Naive thymus-derived CD8-positive, alpha-beta T cell (primary cell): Measurements from ENCODE around the gene IRAK1. TPM values are rescaled to one million over a fixed set of nuclear protein-coding genes. Genes with fewer than 3 reads are reported as not detected.

Experiments used
- ATAC-seq, 2 donors: fragments of 150-1000 bp; cut with Tn5 transposase in 1 of 2; sonication (Bioruptor Pico), chemical (Tn5 transposase) in 1 of 2; 1 replicate in 1 of 2; 2 replicates in 1 of 2; pipeline ENCODE4 v1.10.0; 2021; ENCODE audit warnings: mild to moderate bottlenecking in 2 of 2, moderate library complexity in 2 of 2
- POLR2A ChIA-PET: fragments of 350-600 bp; sonication (Branson Sonifier 250); formaldehyde crosslinking; loops from one replicate; lab custom pipeline; 2021; ENCODE audit warnings: antibody characterized with exemption; lab: Charles Lee
- DNase-seq, 10 donors: peaks; one replicate each; pipeline versions ENCODE4 v3.0.0 to v3.0.0-alpha.2; 2020 to 2022
- H3K27ac Mint-ChIP-seq, 10 donors: one replicate each; pipeline ENCODE4 v1.8.0; 2020 to 2022; ENCODE audit warnings: mild to moderate bottlenecking in 10 of 10, mixed read lengths in 10 of 10, moderate library complexity in 4 of 10, inconsistent platforms in 1 of 10
- H3K27me3 Mint-ChIP-seq, 5 donors: one replicate each; pipeline ENCODE4 v1.8.0; 2021 to 2022; ENCODE audit warnings: mixed read lengths in 5 of 5
- H3K36me3 Mint-ChIP-seq, 3 donors: one replicate each; pipeline ENCODE4 v1.8.0; 2020 to 2022; ENCODE audit warnings: mixed read lengths in 3 of 3, mild to moderate bottlenecking in 2 of 3, inconsistent platforms in 1 of 3
- H3K4me1 Mint-ChIP-seq, 4 donors: one replicate each; pipeline ENCODE4 v1.8.0; 2021 to 2022; ENCODE audit warnings: mixed read lengths in 4 of 4
- H3K4me3 Mint-ChIP-seq, 10 donors: one replicate each; pipeline ENCODE4 v1.8.0; 2020 to 2022; ENCODE audit warnings: mild to moderate bottlenecking in 10 of 10, mixed read lengths in 10 of 10, moderate library complexity in 6 of 10, inconsistent platforms in 1 of 10
- H3K9me3 Mint-ChIP-seq, 9 donors: one replicate each; pipeline ENCODE4 v1.8.0; 2020 to 2022; ENCODE audit warnings: mixed read lengths in 9 of 9, mild to moderate bottlenecking in 3 of 9, inconsistent platforms in 1 of 9, moderate library complexity in 1 of 9
- polyA plus RNA-seq, 3 donors: library from polyadenylated mRNA; unstranded; fragments of 300-500 nt; fragmentation: Illumina TruSeq; gene quantifications; one replicate each; pipeline ENCODE4 v1.2.3, GENCODE V29; 2021
- total RNA-seq, 8 experiments: library from RNA in 2 of 8; stranded (reverse) in 2 of 8; gene quantifications; one replicate each; pipeline ENCODE4 v1.2.3 and lab custom pipeline; 2021 to 2026

Gene IRAK1
- total RNA-seq = 10 to 100 TPM; 68.8 to 76.6 TPM
- 10 to 100 TPM; 23.9 to 44.7 (median 27.8) TPM for polyA plus RNA-seq
- 46.3 to 275 (median 88.4) reads per million in 6 experiments for total RNA-seq (lab: John Stamatoyannopoulos, UW)

- peaks cover 0 to 11% (median 0%) of the 10 kb centered on the region in 3 donors for H3K36me3 Mint-ChIP-seq
- H3K27ac Mint-ChIP-seq = peak within 1 kb of the TSS; percentile 87 to 95 (median 94)
- DNase-seq (peak in 8 of 10 donors; percentile 15 to 53 (median 47)), ATAC-seq (peak; percentile 77 to 80)
- H3K27me3 Mint-ChIP-seq = no peaks in the 10 kb centered on the region
- peaks cover 10 to 35% (median 22%) of the 10 kb centered on the region in 4 donors for H3K4me1 Mint-ChIP-seq
- H3K4me3 Mint-ChIP-seq = peak within 1 kb of the TSS; percentile 79 to 91 (median 86)
- POLR2A ChIA-PET = interaction anchor here (0.8 to 3.5 kb wide), 14 partner anchors 10 to 307 kb away, joined by 3 to 34 read pairs (median 4); partner anchors contain the start of genes HCFC1, MECP2 and TMEM187
- H3K9me3 Mint-ChIP-seq = no peaks in the 10 kb centered on the region
Measured at GRCh38 chrX:154019633-154020528, at the start of gene IRAK1. IRAK1 (minus strand) TSS chrX:154019902; CDS start chrX:154019812, 90 bp downstream.

DNA sequence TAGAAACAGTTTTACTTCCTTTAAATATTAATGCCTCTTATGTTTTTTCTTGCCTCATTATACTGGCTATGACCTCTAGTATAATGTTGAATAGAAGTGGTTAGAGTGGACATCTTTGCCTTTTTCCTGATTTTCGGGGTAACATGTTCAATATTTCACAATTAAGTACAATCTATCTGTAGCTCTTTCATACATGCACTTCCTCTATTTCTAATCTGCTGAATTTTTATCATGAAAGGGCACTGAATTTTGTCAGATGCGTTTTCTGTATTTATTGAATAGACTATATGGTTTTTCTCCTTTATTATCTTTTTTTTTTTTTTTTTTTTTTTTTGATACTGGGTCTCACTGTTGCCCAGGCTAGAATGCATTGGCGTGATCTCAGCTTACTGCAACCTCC is 48.9 kb upstream of the IRAK1 start:
- H3K27ac Mint-ChIP-seq = peak overlapping the region in 5 of 10 donors; percentile 19 to 60 (median 24)
- no peaks in the 10 kb centered on the region for H3K9me3 Mint-ChIP-seq
- no peak for ATAC-seq
- H3K4me3 Mint-ChIP-seq = peak overlapping the region in 1 of 10 donors; percentile 31
- H3K36me3 Mint-ChIP-seq = peaks cover 0 to 14% (median 1%) of the 10 kb centered on the region in 3 donors
- no peak for DNase-seq
- POLR2A ChIA-PET = interaction anchor here (0.7 kb wide), 1 partner anchor 434 kb away, joined by 4 read pairs; no protein-coding TSS in a partner anchor
- no peaks in the 10 kb centered on the region for H3K27me3 Mint-ChIP-seq
- H3K4me1 Mint-ChIP-seq = peaks cover 14 to 71% (median 47%) of the 10 kb centered on the region in 4 donors

- DNase-seq (no peak), ATAC-seq (no peak)
- POLR2A ChIA-PET = interaction anchor here (0.5 kb wide), 1 partner anchor 35 kb away, joined by 3 read pairs; no protein-coding TSS in a partner anchor
- H3K27ac Mint-ChIP-seq = peak overlapping the region; percentile 48 to 90 (median 70)
- no peaks in the 10 kb centered on the region for H3K27me3 Mint-ChIP-seq
- H3K4me3 Mint-ChIP-seq = peak overlapping the region in 7 of 10 donors; percentile 27 to 69 (median 46)
- H3K4me1 Mint-ChIP-seq = peaks cover 32 to 77% (median 63%) of the 10 kb centered on the region in 4 donors
- H3K36me3 Mint-ChIP-seq = peaks cover 0 to 6% (median 0%) of the 10 kb centered on the region in 3 donors
- no peaks in the 10 kb centered on the region for H3K9me3 Mint-ChIP-seq
Measured at GRCh38 chrX:154064637-154065435, 45.1 kb upstream of the IRAK1 start.

GRCh38 chrX:154063234-154063633 is 43.5 kb upstream of the IRAK1 start:
- ATAC-seq (no peak), DNase-seq (no peak)
- Mint-ChIP-seq H3K36me3 (peaks cover 0 to 17% (median 0%) of the 10 kb centered on the region in 3 donors), H3K4me1 (peaks cover 41 to 88% (median 74%) of the 10 kb centered on the region in 4 donors), H3K27me3 (no peaks in the 10 kb centered on the region), H3K4me3 (no peak overlapping the region), H3K9me3 (no peaks in the 10 kb centered on the region), H3K27ac (peak overlapping the region in 8 of 10 donors; percentile 36 to 88 (median 78))
- POLR2A ChIA-PET = interaction anchor here (0.9 kb wide), 1 partner anchor 14 kb away, joined by 3 read pairs; no protein-coding TSS in a partner anchor

DNA sequence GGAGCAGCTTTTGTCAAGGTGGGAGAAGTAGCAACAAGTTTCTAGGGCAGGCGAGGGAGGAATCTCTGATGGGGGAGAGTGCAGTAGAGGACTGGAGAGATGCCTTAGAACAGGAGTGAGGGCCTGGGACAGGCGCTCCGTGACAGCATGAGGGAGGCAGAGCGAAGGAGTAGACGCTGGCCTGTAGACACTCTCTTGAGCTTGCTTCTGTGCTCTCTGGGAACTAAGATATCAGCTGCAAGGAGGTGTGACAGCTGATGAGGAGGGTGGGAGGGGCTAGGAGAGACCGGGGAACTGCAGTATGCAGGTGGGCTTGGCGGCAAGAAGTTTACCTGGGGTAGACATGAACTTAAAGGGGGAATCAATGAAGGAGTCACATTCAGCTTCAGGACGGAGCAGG is 42.1 kb upstream of the IRAK1 start:
- Mint-ChIP-seq H3K27ac (peak overlapping the region; percentile 68 to 94 (median 78)), H3K4me3 (peak overlapping the region in 5 of 10 donors; percentile 11 to 54 (median 46)), H3K4me1 (peaks cover 49 to 87% (median 81%) of the 10 kb centered on the region in 4 donors), H3K27me3 (no peaks in the 10 kb centered on the region), H3K9me3 (no peaks in the 10 kb centered on the region), H3K36me3 (peaks cover 0 to 26% (median 0%) of the 10 kb centered on the region in 3 donors)
- POLR2A ChIA-PET = no interaction called here
- DNase-seq (no peak), ATAC-seq (no peak)

- H3K27me3 Mint-ChIP-seq = no peaks in the 10 kb centered on the region
- peaks cover 0 to 35% (median 0%) of the 10 kb centered on the region in 3 donors for H3K36me3 Mint-ChIP-seq
- H3K4me1 Mint-ChIP-seq = peaks cover 53 to 84% (median 80%) of the 10 kb centered on the region in 4 donors
- POLR2A ChIA-PET = interaction anchor here (1.0 kb wide), 1 partner anchor 32 kb away, joined by 7 read pairs; no protein-coding TSS in a partner anchor
- peak overlapping the region in 2 of 10 donors; percentile 2 to 54 for H3K4me3 Mint-ChIP-seq
- DNase-seq (no peak), ATAC-seq (no peak)
- H3K9me3 Mint-ChIP-seq = no peaks in the 10 kb centered on the region
- H3K27ac Mint-ChIP-seq = peak overlapping the region in 9 of 10 donors; percentile 5 to 94 (median 81)
Measured at GRCh38 chrX:154059729-154060245, 40.1 kb upstream of the IRAK1 start.

DNA sequence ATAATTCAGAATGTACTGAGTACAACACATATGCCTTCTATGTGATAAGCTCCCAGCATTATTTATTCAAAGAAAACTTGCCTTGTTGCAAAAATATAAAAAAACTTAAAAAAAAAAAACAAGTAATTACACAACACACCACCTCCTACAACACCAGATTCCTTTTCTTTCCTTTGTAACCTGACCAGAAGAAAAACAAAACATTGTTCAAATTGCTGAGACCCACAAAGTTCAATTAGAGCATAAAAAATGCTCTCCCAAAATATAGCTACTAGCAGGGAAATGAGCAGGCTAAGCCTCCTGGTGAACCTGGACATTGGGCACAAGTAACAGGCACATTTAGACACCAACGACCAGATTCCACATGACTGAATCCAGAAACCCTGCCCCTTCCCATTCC is 39.5 kb upstream of the IRAK1 start:
- Mint-ChIP-seq H3K9me3 (no peaks in the 10 kb centered on the region), H3K36me3 (peaks cover 0 to 38% (median 0%) of the 10 kb centered on the region in 3 donors), H3K27me3 (no peaks in the 10 kb centered on the region), H3K27ac (peak overlapping the region; percentile 9 to 84 (median 72)), H3K4me3 (peak overlapping the region in 3 of 10 donors; percentile 2 to 54 (median 2)), H3K4me1 (peaks cover 49 to 79% (median 75%) of the 10 kb centered on the region in 4 donors)
- DNase-seq (no peak), ATAC-seq (no peak)
- POLR2A ChIA-PET = no interaction called here

GRCh38 chrX:154058214-154058997 is 38.7 kb upstream of the IRAK1 start:
- Mint-ChIP-seq H3K4me1 (peaks cover 45 to 73% (median 66%) of the 10 kb centered on the region in 4 donors), H3K9me3 (no peaks in the 10 kb centered on the region)
- POLR2A ChIA-PET = no interaction called here

DNA sequence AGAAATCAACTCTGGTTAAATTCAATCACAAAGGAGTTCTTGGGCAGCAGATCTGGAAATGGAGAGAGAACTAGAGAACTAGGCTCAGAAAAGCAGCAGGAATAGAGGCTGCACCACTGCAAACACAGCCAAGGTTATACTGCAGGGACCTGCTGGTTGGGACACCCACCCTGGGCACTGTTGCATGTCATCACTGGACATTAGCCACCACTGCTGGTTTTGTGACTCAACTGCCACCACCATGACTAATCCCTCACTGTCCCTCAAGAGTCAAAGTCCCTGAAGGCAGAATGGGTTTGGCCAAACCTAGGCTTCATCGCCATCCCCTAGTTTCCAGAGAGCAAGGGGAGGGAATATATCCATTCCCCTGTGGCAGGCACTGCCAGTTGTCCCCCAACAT is 38.1 kb upstream of the IRAK1 start:
- peaks cover 45 to 67% (median 63%) of the 10 kb centered on the region in 4 donors for H3K4me1 Mint-ChIP-seq
- peaks cover 0 to 47% (median 0%) of the 10 kb centered on the region in 3 donors for H3K36me3 Mint-ChIP-seq
- no peaks in the 10 kb centered on the region for H3K9me3 Mint-ChIP-seq
- H3K4me3 Mint-ChIP-seq = peak overlapping the region in 3 of 10 donors; percentile 20 to 66 (median 62)
- POLR2A ChIA-PET = no interaction called here
- ATAC-seq (no peak), DNase-seq (no peak)
- no peaks in the 10 kb centered on the region for H3K27me3 Mint-ChIP-seq
- H3K27ac Mint-ChIP-seq = peak overlapping the region in 8 of 10 donors; percentile 53 to 92 (median 78)

More at GRCh38 chrX:154058214-154058997, 38.7 kb upstream of the IRAK1 start:
- H3K27ac Mint-ChIP-seq = peak overlapping the region in 9 of 10 donors; percentile 24 to 84 (median 69)
- no peaks in the 10 kb centered on the region for H3K27me3 Mint-ChIP-seq
- peak overlapping the region in 2 of 10 donors; percentile 23 to 36 for H3K4me3 Mint-ChIP-seq
- DNase-seq (no peak), ATAC-seq (no peak)
- peaks cover 0 to 43% (median 0%) of the 10 kb centered on the region in 3 donors for H3K36me3 Mint-ChIP-seq

DNA sequence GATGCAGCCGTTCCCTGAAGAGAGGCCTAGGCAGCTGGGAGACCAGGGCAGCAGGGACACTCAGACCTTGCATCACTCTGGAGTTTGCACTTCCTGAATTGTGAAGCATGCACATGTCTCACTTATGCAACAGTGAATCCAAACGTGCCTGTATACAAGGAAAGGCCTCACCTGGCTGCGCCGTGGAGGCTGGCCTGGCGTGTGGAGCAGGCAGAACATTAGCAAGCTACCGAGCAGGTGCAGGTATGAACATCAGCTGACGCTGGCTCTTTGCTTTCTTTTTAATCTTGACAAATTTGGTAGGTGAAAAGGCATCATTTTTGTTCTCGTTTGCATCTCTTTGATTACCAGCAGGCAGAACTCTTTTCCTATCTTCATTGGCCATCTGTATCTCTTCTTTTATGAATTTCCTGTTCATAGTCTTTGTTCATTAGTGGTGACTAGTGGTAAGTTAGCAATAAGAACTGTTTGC is 37.1 kb upstream of the IRAK1 start:
- ATAC-seq = peak; percentile 58 to 59
- H3K4me1 Mint-ChIP-seq = peaks cover 40 to 61% (median 58%) of the 10 kb centered on the region in 4 donors
- peak overlapping the region in 8 of 10 donors; percentile 0 to 66 (median 27) for H3K4me3 Mint-ChIP-seq
- H3K27me3 Mint-ChIP-seq = no peaks in the 10 kb centered on the region
- H3K27ac Mint-ChIP-seq = peak overlapping the region; percentile 20 to 92 (median 76)
- peak in 3 of 10 donors; percentile 1 to 25 (median 7) for DNase-seq
- H3K9me3 Mint-ChIP-seq = no peaks in the 10 kb centered on the region
- POLR2A ChIA-PET = interaction anchor here (0.5 to 1.0 kb wide), 2 partner anchors 18 to 36 kb away, joined by 6 to 10 read pairs; no protein-coding TSS in a partner anchor
- peaks cover 0 to 48% (median 0%) of the 10 kb centered on the region in 3 donors for H3K36me3 Mint-ChIP-seq
